Kidney epithelial cell (primary cell): Measurements from ENCODE around the gene ZNRF4. TPM values are rescaled to one million over a fixed set of nuclear protein-coding genes. Genes with fewer than 3 reads are reported as not detected.
"Not testable (repeated sequence)": the region's sequence is repeated elsewhere in the genome, so short reads cannot be mapped to it uniquely, and the experiment has no call there.

ENCODE experiments used
- DNase-seq: peaks from one replicate; pipeline ENCODE4 v3.0.0-alpha.2; 2010; ENCODE audit warnings: low read depth
- H3K27me3 ChIP-seq: 2 replicates; pipeline ENCODE4 v1.6.0; 2011; ENCODE audit warnings: low read length; ENCODE audit not compliant: control insufficient read depth, insufficient read depth
- H3K36me3 ChIP-seq: 2 replicates; pipeline ENCODE4 v1.5.1; 2011; ENCODE audit warnings: low read length; ENCODE audit not compliant: control insufficient read depth, insufficient read depth
- H3K4me3 ChIP-seq: 2 replicates; pipeline ENCODE4 v1.5.1; 2011; ENCODE audit warnings: low read depth, mild to moderate bottlenecking, control low read depth, low read length
- total RNA-seq: library from RNA; depleted of rRNA; stranded (reverse); fragments of >200 nt; gene quantifications from 2 replicates; pipeline ENCODE4 v1.2.3, GENCODE V29; 2015
- TF ChIP-seq, protein P1 (sequence below): IDR thresholded peaks from 2 replicates; pipeline ENCODE4 v1.5.1; 2011; ENCODE audit warnings: mild to moderate bottlenecking, moderate library complexity, low read length, control low read depth, inconsistent platforms; ENCODE audit not compliant: insufficient read depth, poor library complexity, severe bottlenecking

ZNRF4 gene
- total RNA-seq, 1 donor from 2014 or later, result not detected

DNA sequence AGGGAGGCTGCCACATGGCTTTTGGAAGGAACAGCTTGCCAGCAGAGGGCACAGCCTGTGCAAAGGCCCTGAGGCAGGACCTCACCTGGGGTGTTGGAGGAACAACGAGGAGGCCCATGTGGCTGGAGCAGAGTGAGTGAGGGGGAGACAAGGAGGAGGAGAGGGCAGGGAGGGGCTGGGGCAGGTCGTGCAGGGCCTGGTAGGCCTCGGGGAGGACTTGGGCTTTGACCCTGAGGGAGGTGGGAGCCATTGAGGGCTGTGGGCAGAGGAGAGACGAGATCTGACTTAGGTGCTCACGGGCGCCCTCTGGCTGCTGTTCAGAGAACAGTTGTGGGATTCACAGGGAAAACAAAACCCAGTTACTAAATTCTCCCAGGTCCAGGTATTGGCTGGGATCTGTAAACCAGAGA lies 25.2 kb downstream of the ZNRF4 start:
- Histone ChIP-seq H3K4me3 (no peak overlapping the region), H3K36me3 (no peaks in the 10 kb centered on the region), H3K27me3 (peaks cover 32% of the 10 kb centered on the region)
- TF ChIP-seq, protein P1, sequence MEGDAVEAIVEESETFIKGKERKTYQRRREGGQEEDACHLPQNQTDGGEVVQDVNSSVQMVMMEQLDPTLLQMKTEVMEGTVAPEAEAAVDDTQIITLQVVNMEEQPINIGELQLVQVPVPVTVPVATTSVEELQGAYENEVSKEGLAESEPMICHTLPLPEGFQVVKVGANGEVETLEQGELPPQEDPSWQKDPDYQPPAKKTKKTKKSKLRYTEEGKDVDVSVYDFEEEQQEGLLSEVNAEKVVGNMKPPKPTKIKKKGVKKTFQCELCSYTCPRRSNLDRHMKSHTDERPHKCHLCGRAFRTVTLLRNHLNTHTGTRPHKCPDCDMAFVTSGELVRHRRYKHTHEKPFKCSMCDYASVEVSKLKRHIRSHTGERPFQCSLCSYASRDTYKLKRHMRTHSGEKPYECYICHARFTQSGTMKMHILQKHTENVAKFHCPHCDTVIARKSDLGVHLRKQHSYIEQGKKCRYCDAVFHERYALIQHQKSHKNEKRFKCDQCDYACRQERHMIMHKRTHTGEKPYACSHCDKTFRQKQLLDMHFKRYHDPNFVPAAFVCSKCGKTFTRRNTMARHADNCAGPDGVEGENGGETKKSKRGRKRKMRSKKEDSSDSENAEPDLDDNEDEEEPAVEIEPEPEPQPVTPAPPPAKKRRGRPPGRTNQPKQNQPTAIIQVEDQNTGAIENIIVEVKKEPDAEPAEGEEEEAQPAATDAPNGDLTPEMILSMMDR, result peak; percentile 60
- DNase-seq, result no peak

GRCh38 chr19:5481957-5482356 lies 26.7 kb downstream of the ZNRF4 start:
- DNase-seq, result no peak
- TF ChIP-seq, protein P1, result no peak
- H3K27me3 ChIP-seq, result peaks cover 32% of the 10 kb centered on the region
- no peak overlapping the region for H3K4me3 ChIP-seq
- no peaks in the 10 kb centered on the region for H3K36me3 ChIP-seq

DNA sequence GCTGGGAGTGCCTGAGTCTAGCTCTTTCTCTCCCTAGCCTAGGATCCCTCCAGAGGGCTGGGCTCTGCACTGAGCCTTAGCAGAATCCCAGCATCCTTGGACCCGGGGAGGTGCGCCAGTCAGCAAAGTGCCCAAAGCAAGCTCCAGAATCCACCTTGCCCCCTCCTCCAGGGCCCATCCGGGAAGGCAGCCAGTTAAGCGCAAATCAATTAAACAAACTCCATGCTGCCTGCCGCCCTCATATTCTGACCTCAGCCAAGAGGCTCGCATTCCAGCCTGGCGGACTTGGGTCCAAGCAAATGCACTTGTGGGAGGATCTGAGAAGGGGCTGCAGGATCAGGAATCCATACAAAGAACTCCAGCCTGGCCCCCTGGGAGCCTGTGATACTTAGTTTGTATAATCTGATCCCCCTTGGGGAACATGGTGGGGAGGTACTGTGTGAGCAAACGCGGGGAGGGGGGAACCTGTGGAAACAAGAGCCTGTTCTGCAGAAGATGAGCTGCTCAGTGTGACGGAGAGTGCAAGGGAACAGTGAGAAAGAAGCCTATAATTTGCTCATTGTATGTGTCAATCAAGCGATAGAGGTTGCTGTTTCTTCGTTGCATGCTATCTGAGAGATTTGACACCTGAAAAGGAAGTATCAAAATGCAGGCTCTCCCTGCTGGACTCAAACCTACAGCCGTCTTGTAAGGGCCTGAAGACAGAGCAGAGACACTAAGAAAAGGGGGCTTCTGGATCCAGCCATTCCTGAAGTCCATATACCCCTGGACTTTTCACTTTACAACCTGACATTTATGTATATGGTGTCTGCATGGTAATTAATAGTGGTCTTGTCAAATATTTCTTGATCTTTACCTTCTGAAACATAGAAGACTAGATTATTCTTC lies 29.4 kb downstream of the ZNRF4 start:
- no peak for DNase-seq
- Histone ChIP-seq H3K27me3 (peaks cover 17% of the 10 kb centered on the region), H3K4me3 (no peak overlapping the region), H3K36me3 (no peaks in the 10 kb centered on the region)
- TF ChIP-seq, protein P1, result no peak

- no peak overlapping the region for H3K4me3 ChIP-seq
- DNase-seq, result no peak
- peaks cover 18% of the 10 kb centered on the region for H3K27me3 ChIP-seq
- H3K36me3 ChIP-seq, result no peaks in the 10 kb centered on the region
- TF ChIP-seq, protein P1, result no peak
Measured at GRCh38 chr19:5485286-5485636, 30.0 kb downstream of the ZNRF4 start.

DNA sequence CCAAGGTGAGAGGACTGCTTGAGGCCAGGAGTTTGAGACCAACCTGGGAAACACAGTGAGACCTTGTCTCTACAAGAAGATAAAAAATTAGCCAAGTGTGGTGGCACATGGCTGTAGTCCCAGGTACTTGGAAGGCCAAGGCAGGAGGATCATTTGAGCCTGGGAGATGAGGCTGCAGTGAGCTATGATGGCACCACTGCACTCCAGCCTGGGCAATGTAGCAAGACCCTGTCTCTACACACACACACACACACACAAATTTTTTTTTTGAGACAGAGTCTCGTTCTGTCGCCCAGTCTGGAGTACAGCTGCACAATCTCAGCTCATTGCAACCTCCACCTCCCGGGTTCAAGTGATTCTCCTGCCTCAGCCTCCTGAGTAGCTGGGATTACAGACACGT lies 30.4 kb downstream of the ZNRF4 start:
- peaks cover 16% of the 10 kb centered on the region for H3K27me3 ChIP-seq
- not testable (repeated sequence) for H3K4me3 ChIP-seq, H3K36me3 ChIP-seq, DNase-seq

DNA sequence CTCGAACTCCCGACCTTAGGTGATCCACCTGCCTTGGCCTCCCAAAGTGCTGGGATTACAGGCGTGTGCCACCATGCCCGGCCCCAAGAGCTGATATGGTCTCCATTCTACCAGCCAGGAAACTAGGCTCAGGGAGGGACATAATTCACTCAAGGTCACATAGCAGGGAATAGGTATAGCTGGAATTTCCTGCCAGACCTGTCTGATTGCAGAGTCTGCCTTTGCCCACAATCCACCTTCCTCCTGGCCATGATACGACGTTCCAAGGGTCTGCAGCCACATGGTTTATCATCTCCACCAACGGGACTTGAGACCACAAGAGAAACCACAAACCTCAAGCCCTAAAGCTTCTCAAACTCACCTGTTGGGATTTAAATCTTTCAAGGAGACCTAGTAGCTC lies 32.0 kb downstream of the ZNRF4 start:
- no peak overlapping the region for H3K4me3 ChIP-seq
- DNase-seq, result no peak

More for the DNA sequence above, 32.0 kb downstream of the ZNRF4 start:
- Histone ChIP-seq H3K27me3 (peaks cover 16% of the 10 kb centered on the region), H3K36me3 (no peaks in the 10 kb centered on the region)
- TF ChIP-seq, protein P1, result no peak
